GM19452 (cell line): ENCODE results near the gene TMEM135.
"Not testable (repeated sequence)": the region's sequence is repeated elsewhere in the genome, so short reads cannot be mapped to it uniquely, and the experiment has no call there.

Source experiments
- ATAC-seq: cut with Tn5 transposase; IDR thresholded peaks from one replicate; pipeline ENCODE4 v1.9.1; 2021; ENCODE audit not compliant: unreplicated experiment

Gene TMEM135

DNA sequence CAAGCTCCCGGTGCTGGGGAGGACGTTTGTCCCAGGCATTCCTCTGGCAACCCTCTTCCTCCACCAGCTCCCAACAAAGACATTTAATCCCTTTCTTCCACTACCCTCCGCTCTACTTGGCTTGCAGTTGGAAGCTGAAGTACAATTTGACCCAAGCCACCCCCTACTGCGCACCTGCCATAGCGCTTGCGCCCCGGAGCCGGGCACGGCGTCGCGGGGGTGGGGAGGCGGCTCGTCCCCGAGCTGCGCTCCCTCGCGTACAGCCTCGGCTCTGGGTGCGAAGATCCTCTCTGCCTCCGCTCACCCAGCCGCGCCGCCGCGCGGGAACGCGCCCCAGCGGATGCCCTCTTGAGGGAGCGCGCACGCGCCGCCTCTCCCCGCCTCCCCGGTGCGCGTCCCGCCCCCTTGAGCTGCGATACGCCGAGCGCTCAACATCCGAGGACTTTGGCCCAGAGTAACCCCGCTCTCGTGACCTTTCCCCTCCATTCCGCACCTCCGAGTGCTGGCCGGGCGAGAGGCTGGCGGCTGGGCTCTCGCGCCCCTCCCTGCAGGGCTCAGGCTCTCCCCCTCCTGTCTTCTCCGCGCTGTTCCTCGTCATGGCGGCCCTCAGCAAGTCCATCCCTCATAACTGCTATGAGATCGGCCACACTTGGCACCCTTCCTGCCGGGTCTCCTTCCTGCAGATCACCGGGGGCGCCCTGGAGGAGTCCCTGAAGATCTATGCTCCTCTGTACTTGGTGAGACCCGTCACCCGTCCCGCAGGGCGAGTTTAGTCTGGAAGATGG lies at the start of gene TMEM135:
TMEM135 (plus strand) TSS at position 485 of the 785 bp plus-strand sequence; CDS start at position 597, 112 bp downstream.
- peak; percentile 99 for ATAC-seq

- no peak for ATAC-seq
These were observed 49.3 kb upstream of the TMEM135 start for GRCh38 chr11:86988351-86988881.

DNA sequence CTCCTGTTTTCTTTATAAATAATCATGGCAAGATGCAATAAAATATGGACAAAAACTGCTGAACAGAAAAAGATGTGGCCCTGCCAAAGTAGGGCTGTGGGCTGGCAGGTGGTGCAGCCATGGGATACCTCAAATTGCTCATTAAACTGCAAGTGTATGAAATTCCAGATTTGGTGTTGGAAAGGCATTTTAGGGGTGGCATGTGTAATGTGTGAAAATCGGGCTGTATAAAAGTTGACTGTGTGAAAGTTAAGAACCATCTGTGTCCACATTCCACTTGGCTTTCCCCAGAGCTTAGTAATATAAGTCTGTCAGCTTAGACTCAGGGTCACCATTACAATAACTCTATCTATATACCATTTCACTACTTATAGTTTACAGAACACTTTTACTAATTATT lies 47.7 kb upstream of the TMEM135 start:
- ATAC-seq, result no peak

DNA sequence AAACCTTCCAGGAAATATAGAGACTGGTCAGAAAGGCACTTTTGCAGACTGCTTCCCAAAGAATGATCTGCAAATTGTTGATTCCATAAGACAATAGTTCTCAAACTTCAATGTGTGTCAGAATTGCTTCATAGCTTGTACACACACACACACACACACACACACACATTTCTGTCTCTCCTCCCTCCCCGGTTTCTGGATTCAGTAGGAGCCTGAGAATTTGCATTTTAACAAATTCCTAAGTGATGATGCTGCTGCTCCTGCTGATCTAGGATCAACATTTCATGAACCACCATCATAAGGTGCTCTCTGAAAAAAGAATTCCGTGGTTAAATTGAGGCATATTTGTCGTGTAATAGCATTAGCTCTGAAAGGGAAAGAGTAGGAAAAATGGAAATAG lies 47.2 kb upstream of the TMEM135 start:
- ATAC-seq, result no peak

DNA sequence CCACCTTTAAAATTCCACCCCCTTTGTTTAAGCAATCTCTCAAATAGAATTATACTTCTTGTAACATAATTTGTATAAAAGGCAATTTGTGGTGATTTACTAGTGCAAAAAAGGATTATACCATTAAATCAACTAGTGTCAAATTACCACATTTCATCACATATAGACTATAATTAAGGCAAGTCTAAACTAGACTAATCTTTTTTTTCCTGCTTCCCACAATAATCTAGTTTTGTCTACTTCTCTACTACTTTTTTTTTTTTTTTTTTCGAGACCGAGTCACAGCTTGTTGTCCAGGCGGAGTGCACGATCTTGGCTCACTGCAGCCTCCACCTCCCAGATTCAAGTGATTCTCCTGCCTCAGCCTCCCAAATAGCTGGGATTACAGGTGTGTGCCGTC lies 46.4 kb upstream of the TMEM135 start:
- no peak for ATAC-seq

GRCh38 chr11:86992340-86992739 lies 45.4 kb upstream of the TMEM135 start:
- ATAC-seq, result not testable (repeated sequence)

- ATAC-seq, result no peak
These were observed 44.7 kb upstream of the TMEM135 start for GRCh38 chr11:86993031-86993430.

GRCh38 chr11:86996953-86997570 lies 40.7 kb upstream of the TMEM135 start:
- ATAC-seq, result no peak

GRCh38 chr11:86999388-86999787 lies 38.3 kb upstream of the TMEM135 start:
- ATAC-seq, result no peak

DNA sequence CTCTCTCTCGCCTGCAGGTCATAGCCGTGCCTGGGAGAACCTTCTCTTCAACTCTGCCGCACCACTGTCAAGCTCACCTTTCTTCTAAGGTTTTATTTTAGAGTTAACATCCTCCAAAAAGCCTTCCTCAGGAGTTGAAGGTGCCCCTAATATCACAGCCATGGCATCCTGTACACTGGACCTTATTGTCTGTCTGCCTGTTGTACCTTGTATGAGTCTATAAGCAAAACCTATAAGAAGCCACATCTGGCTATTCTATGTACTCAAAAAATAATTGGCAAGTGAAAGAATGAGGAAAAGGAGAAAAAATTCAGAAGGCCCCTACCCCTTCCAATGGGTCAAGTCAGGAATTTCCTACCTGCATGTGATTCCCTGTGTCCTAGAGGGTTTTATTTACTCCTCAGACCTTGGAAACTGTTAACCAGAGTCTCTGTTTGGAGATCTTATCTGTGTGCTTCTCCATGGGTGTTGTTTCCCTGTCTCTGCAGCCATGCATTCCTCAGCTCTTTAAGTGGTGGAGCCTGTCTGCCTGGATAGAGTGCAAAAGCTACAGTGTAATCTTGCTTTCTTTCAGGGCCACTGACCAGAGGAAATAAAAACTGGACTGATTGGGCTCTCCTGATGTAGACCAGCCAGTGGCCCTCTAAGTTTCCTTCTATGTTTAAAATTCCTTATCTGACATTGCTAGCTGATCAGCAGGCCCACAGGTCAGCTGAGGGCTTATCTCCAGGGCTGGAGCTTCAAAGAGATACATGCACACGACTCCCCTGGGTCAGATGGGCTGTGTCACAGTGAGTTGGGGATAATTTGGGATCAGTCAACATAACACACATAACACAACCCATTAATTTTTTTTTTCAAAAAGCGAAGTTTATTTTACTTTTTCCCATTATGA lies 37.6 kb upstream of the TMEM135 start:
- ATAC-seq, result no peak

DNA sequence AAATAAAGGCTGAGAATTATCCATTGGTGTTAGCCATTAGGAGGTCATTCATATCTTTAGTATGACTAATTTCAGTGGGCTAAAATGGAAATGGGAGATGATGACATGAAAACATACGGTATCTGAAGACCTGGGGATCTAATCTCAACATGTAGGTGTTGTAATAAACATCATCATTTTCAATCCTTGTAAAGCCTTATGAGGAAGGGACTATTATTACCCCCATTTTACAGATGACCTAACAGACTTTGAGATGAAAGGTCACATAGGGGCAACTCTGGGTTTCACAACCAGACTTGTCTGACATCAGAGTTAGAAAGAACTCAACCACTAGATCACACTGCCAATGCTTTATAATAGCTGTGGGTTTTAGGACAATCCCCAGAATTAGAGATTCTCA lies 34.8 kb upstream of the TMEM135 start:
- no peak for ATAC-seq

DNA sequence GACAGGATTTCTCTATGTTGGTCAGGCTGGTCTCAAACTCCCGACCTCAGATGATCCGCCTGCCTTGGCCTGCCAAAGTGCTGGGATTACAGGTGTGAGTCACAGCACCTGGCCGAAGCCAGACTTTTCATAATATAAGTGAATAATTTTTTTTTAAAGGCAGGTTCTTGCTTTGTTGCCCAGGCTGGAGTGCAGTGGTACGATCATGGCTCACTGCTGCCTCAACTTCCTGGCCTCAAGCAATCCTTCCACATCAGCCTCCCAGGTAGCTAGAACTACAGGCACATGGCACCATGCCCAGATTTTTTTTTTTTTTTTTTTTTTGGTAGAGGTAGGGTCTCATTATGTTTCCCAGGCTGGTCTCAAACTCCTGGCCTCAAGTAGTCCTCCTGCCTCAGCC lies 33.5 kb upstream of the TMEM135 start:
- ATAC-seq, result not testable (repeated sequence)

DNA sequence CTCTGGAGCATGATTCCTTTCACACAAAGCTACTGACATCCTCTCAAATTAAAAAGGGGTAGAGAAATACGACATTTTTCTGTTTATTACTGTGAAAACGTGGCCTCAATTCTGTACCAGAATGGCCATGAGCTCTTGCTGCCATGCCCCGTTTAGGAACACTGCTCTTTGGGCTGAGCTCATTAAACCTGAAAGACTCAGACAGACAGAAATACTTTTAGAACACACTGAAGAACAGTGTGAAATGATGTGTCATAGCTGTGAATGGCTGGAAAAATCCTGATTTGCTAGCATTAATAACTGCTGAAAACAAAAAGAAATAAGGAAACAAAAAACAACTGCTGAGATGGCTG lies 32.2 kb upstream of the TMEM135 start:
- no peak for ATAC-seq

- no peak for ATAC-seq
These were observed 31.7 kb upstream of the TMEM135 start for GRCh38 chr11:87006035-87006434.

- ATAC-seq, result no peak
These were observed 29.8 kb upstream of the TMEM135 start for GRCh38 chr11:87007963-87008362.

- no peak for ATAC-seq
These were observed 25.6 kb upstream of the TMEM135 start for GRCh38 chr11:87012089-87012488.

- ATAC-seq, result no peak
These were observed 25.1 kb upstream of the TMEM135 start for GRCh38 chr11:87012673-87013072.

- no peak for ATAC-seq
These were observed 23.6 kb upstream of the TMEM135 start for GRCh38 chr11:87013912-87014825.

GRCh38 chr11:87015645-87016044 lies 22.1 kb upstream of the TMEM135 start:
- no peak for ATAC-seq

DNA sequence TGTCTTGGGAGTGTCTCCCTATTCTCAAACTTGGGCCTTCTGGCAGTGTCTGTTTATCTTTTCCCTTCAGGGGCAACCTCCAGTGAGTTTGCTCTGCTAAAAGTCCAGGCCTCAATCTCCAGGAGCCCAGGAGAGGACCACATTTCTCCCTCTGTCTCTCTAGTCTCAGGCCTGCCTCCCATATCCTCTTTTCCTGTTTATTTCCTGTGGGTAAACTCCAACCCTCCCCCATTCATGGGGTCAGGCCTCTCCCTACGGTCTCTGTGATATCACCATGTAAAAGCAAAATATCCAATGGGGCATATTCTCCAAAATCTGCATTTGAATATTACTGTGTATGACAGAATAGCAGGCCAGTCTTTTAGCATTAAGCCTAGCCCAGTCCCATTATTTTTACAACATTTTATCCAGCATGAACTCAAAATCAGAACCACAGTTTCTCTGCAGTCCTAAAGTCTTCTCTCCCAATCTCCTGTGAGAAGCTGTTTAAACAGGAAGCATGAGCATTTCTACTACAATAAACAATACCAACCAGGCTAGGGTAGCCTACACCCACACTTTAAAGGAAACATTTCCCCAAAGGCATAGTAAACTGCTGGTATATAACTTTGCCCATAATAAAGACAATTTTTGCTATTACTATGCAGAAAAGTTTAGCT lies 18.0 kb upstream of the TMEM135 start:
- no peak for ATAC-seq
